Left hindlimb (tissue), 1 donor: ENCODE results near the gene XYLB.
A peak's percentile ranks its signal among the peaks of the same experiment; 100 is the strongest.
"Not testable (repeated sequence)": the region's sequence is repeated elsewhere in the genome, so short reads cannot be mapped to it uniquely, and the experiment has no call there.

Source experiments
- DNase-seq: peaks from one replicate; pipeline ENCODE4 v3.0.0-alpha.2; 2018

Gene XYLB

GRCh38 chr3:38397320-38397719, 50.7 kb downstream of the XYLB start:
- DNase-seq = peak; percentile 36

GRCh38 chr3:38401246-38401962, 54.8 kb downstream of the XYLB start:
- DNase-seq = no peak

GRCh38 chr3:38404286-38404685, 57.7 kb downstream of the XYLB start:
- DNase-seq = no peak

GRCh38 chr3:38411591-38411990, 65.0 kb downstream of the XYLB start:
- no peak for DNase-seq

- DNase-seq = not testable (repeated sequence)
These were observed 74.2 kb downstream of the XYLB start for GRCh38 chr3:38420758-38421157.

- DNase-seq = no peak
These were observed 75.2 kb downstream of the XYLB start for GRCh38 chr3:38421679-38422336.

- not testable (repeated sequence) for DNase-seq
These were observed 80.3 kb downstream of the XYLB start for GRCh38 chr3:38426798-38427426.

GRCh38 chr3:38432871-38433658, 86.5 kb downstream of the XYLB start:
- DNase-seq = not testable (repeated sequence)

GRCh38 chr3:38433661-38434060, 87.1 kb downstream of the XYLB start:
- DNase-seq = not testable (repeated sequence)

- DNase-seq = not testable (repeated sequence)
These were observed 92.0 kb downstream of the XYLB start for GRCh38 chr3:38438436-38439069.

GRCh38 chr3:38443205-38443604, 96.6 kb downstream of the XYLB start:
- not testable (repeated sequence) for DNase-seq

- no peak for DNase-seq
These were observed 99.6 kb downstream of the XYLB start for GRCh38 chr3:38446085-38446686.

- DNase-seq = no peak
These were observed 100.2 kb downstream of the XYLB start for GRCh38 chr3:38446812-38447211.

- DNase-seq = no peak
These were observed 104.3 kb downstream of the XYLB start for GRCh38 chr3:38450853-38451252.

- peak; percentile 91 for DNase-seq
These were observed 106.7 kb downstream of the XYLB start, which contains the start of gene ACVR2B for GRCh38 chr3:38453075-38453912. Gene ACVR2B, plus strand, starts transcription at chr3:38453890. Its CDS starts 433 bp downstream, at chr3:38454323.

- no peak for DNase-seq
These were observed 107.3 kb downstream of the XYLB start for GRCh38 chr3:38453913-38454177.

- DNase-seq = peak; percentile 54
These were observed 107.7 kb downstream of the XYLB start for GRCh38 chr3:38454178-38454883.

GRCh38 chr3:38454884-38455638, 108.5 kb downstream of the XYLB start:
- DNase-seq = peak; percentile 80

- no peak for DNase-seq
These were observed 109.2 kb downstream of the XYLB start for GRCh38 chr3:38455639-38456430.
